Nucleus accumbens (tissue), 56 donors: ENCODE measurements around the gene NPRL2.

Experiments used
- DNase-seq, 56 donors: peaks; one replicate each; lab custom pipeline; 2025; lab: John Stamatoyannopoulos, UW

NPRL2 gene

GRCh38 chr3:50350527-50351322 lies at the start of gene NPRL2, which contains the start of gene CYB561D2:
NPRL2 (minus strand) TSS chr3:50350775; CDS start chr3:50350652, 123 bp downstream.
CYB561D2 (plus strand) TSS chr3:50350862; CDS start chr3:50351434, 572 bp downstream.
- peak; percentile 86 to 99 (median 97) for DNase-seq

- DNase-seq = peak in 4 of 56 donors; percentile 8 to 18 (median 10)
Observed at GRCh38 chr3:50396502-50396901, 45.9 kb upstream of the NPRL2 start.

DNA sequence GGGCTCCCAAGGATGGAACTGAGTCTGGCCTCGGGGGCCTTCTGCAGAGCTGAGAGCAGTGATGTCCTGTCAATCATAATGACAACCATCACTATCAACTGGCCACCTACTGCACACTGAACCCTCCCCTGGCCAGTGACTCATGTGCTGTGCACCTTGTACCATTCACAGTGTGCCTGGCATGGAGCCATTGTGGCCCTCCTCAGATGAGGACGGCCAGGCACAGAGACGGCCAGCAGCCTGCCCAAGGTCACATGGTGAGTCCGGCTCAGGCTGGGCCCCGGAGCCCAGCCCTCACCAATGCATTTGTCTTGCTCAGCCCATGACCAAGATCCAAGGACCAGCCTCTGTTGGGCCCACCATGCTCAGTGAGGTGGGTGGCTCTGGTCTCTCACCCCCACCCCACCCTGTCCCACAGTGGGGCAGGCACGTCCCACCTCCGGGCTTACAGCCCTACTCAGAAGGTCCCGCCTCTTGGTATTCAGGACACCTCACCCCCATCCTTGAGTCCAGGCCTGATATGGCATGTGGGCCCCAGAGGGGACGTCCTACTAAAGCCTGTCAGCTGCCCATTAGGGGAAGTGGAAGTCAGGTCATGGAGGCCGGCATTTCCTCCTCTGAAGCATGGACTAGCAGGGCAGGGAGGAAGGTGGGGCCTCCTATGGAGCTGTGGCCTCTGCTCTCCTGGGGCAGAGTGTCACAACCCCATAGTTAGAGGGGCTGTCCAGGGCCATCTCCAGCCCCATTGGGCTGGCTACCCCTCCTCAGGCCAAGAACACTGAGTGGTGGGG lies 44.7 kb upstream of the NPRL2 start:
- no peak for DNase-seq

DNA sequence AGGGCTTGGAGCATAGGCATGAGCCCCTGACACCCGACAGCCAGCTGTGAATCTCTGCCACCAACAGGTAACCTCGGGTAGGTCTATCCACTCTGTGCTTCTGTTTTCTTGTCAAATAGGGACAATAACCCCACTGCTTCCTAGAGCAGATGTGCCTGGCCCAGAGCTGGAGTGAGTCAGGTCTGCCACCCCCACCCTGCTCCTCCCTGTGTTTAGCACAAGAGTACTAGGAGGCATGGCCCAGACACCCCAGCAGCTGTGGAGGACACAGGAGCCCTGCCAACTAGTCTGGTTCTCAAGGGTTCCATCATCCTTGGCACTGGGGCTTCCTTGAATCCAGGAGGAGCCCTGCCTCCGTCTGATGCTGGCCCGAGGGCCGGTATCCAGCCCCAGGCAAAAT lies 42.5 kb upstream of the NPRL2 start:
- no peak for DNase-seq

- peak in 20 of 56 donors; percentile 3 to 48 (median 25) for DNase-seq
Observed at GRCh38 chr3:50392101-50392715, 41.6 kb upstream of the NPRL2 start.

GRCh38 chr3:50390508-50391224 lies 40.1 kb upstream of the NPRL2 start:
- DNase-seq = peak in 32 of 56 donors; percentile 5 to 65 (median 24)

- DNase-seq = no peak
Observed at GRCh38 chr3:50389414-50389767, 38.8 kb upstream of the NPRL2 start.

DNA sequence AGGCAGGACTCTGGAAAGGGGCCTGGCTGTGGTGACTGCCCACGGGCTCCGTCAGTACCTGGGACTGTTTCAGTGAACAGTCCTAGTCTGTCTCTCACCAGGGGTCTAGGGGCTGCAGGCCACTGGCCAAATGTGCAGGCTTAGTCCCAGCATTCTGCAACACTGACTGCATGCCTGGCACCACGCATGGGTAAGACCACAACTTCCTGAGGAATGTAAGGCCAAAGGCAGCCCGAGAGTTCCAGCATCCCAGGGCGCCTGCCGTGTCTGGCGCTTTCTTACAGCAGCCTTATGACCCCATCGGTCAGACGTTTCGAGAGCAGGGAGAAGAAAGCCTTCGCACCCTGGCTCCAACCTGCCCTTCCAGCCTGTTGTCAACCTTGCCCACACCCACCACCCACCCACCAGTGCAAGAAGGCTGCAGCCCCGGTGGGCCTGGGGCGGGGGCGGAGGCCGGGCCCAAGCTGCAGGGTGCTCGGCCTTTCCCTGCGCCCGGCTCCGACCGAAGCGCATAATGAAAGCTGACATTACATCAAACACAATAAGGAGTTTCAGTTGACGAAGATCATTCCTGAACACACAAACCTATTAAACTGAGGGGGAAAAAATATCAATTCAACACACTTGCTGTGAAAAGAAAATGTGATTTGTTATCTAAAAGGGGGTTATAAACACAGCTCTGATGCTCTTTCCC lies 38.3 kb upstream of the NPRL2 start:
- no peak for DNase-seq

- peak in 8 of 56 donors; percentile 3 to 51 (median 14) for DNase-seq
Observed at GRCh38 chr3:50388016-50388719, 37.6 kb upstream of the NPRL2 start.

DNA sequence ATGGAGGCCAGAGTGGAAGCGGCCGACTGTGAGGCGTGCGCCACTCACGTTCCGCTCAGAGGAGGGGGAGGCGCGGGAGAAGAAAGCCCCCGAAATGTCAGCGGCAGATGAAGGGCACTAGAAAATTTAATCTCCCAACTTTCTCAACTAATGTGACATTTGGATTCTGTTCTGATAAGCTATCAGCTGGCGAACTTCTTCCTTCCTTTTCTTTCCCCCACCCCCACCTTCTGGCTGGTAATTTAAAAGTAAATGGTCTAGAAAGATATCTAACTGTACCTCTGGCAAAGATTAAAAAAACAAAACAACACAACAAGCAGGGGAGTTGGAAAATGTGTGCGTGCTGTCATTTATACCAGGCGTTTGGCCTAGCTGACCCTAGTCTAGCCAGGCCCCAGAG lies 35.2 kb upstream of the NPRL2 start:
- DNase-seq = no peak

- DNase-seq = no peak
Observed at GRCh38 chr3:50383750-50384149, 33.2 kb upstream of the NPRL2 start.

GRCh38 chr3:50382722-50383121 lies 32.1 kb upstream of the NPRL2 start:
- DNase-seq = no peak

- DNase-seq = no peak
Observed at GRCh38 chr3:50381383-50381782, 30.8 kb upstream of the NPRL2 start.

GRCh38 chr3:50380405-50381085 lies 30.0 kb upstream of the NPRL2 start:
- no peak for DNase-seq

- no peak for DNase-seq
Observed at GRCh38 chr3:50378757-50379156, 28.2 kb upstream of the NPRL2 start.

DNA sequence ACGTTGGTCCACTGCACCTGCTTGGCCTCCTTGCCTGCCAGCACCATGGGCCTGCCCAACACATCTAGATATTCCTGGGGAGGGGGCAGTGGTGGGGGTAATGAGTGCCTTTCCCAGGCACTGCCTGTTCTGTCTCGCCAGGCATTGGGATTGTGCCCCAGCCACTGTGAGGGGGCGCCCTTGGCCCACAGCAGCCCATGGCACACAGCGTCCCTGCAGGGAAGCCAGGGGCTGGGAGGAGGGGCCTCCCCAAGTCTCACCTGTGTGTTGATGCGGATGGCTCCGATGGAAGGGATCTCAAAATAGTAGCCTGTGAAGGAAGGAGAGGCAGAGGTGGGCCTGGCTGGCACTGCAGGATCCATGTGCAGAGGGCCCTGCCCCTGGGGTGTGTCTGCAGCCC lies 27.4 kb upstream of the NPRL2 start:
- DNase-seq = no peak

DNA sequence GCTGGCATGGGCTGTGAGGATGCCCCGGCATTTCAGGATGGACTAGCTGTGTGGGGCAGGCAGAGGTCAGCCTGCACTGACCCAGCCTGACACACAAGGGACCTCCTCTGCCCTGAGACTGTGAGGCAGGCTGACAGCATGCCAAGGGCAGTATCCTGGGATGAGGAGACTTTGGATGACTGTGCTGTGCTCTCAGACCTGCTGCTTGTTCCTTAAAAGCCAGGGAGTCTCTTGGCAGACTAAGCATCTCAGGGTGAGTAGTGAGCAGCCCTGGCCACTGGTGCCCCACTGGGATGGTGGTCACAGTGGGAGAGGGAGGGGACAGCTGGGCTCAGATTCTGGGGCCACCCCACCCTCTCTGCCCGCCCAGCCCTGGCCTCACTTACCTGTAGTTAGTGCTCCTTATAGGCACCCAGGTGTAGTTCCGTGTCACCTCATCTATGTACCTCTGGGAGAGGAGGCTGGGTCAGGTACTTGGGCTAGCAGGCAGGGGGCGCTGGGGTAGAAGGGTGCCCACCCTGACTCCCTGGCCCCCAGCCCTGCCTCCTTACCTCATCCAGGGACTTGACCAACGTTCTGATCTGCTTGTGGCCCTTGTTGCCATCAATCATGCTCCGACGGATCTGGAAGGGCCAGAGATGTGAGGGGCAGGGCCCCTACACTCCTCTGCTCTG lies 24.8 kb upstream of the NPRL2 start:
- no peak for DNase-seq
